SIG-M5 (cell line): ENCODE data around the gene KCNMB4.
"Not testable (repeated sequence)": the region's sequence is repeated elsewhere in the genome, so short reads cannot be mapped to it uniquely, and the experiment has no call there.

Experiments
- DNase-seq: peaks from one replicate; lab custom pipeline; 2025; lab: John Stamatoyannopoulos, UW

KCNMB4 gene

DNA sequence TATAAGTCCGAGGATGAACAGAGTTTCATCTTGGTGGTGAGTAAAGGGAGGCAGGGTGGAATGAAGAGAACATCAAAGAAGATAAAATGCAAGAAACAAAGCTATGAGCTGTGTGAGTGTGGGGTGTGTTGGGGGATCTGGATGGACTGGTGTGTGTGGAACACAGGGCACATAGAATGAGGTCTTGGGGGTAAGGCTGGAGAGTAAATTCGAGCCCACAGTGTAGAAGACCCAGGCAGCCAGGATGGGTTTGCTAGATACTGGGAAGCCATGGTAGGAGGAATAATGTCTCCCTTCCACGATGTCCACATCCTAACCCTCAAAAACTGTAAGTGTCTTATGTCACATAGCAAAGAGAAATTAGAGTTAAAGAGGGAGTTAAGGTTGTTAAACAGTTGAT is 6.8 kb downstream of the KCNMB4 start:
- no peak for DNase-seq

DNA sequence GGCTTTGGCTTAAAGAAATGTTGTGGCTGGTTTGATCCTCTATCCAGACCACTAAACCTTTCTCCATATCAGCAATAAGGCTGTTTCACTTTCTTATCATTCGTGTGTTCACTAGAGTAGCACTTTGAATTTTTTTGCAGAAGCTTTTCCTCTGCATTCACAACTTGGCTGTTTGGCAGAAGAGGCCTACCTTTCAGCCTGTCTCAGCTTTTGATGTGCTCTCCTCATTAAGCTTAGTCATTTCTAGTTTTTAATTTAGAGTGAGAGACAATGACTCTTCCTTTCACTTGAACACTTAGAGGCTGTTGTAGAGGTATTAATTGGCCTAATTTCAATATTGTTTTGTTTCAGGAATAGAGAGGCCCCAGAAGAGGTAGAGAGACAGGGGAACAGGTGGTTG is 13.8 kb downstream of the KCNMB4 start:
- DNase-seq, result no peak

DNA sequence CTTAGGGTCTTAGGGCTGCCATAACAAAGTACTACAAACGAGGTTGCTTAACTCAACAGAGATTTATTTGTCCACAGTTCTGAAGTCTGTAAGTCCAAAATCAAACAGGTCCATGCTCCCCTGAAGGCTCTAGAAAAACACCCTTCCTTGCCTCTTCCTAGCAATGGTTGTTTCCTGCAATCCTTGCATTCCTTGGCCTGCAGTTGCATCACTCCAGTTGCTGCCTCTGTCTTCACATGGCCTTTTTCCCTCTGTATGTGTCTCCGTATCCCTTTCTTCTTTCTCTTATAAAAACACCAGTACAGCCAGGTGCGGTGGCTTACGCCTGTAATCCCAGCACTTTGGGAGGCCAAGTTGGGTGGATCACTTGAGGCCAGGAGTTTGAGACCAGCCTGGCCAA is 17.4 kb downstream of the KCNMB4 start:
- no peak for DNase-seq

DNA sequence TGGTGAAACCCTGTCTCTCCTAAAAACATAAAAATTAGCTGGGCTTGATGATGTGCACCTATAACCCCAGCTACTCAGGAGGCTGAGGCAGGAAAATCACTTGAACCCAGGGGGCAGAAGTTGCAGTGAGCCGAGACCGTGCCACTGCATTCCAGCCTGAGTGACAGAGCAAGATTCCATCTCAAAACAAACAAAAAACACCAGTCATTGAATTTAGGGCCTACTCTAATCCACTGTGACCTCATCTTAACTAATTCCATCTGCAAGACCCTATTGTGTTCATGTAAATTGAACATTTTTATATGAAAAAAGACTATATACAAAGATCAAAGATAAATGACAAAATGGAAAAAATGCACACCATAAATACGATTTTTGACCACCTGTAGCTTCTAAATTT is 17.8 kb downstream of the KCNMB4 start:
- no peak for DNase-seq

DNA sequence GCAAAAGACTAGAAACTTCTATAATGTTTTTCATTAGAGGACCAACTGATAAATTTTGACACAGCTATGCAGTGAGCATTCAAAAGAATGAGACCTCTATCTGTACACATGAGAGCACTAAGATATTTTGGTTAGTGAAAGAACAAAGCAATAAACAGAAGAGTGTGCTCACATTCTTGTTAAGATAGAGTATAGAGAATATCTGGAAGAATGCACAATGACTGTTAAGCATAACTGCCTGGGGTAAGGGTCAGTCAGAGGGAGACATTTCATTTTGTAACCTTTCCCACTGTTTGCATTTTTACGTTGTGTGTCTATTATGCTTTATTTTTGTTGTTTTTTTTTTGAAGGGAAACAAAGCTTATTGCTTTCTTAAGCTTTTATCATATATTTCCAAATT is 20.7 kb downstream of the KCNMB4 start:
- DNase-seq, result no peak

DNA sequence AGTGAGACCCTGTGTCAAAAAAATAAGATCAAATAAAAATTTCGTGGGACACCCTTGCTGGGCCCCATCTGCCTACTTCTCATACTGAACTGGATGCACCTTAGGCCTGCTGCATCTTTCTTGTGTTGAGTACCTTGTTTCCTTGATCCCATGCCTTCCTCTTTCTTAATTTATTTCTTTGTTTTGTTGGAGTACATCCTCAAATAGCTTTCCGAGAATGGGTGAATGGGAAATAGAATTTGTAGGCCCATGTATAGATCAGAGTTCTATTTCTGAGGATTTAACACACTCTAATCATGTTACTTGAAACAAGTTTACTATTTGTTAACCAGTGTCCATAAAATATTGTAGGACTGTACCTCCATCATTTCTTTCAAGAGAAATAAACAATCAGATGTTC is 23.6 kb downstream of the KCNMB4 start:
- DNase-seq, result no peak

DNA sequence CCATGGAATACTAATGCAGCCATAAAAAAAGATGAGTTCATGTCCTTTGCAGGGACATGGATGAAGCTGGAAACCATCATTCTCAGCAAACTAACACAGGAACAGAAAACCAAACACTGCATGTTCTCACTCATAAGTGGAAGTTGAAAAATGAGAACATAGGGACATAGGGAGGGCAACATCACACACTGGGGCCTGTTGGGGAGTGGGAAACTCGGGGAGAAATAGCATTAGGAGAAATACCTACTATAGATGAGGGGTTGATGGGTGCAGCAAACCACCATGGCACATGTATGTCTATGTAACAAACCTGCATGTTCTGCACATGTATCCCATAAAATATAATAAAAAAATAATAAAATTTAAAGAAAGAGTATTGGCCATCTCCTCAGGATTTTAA is 26.5 kb downstream of the KCNMB4 start:
- not testable (repeated sequence) for DNase-seq

DNA sequence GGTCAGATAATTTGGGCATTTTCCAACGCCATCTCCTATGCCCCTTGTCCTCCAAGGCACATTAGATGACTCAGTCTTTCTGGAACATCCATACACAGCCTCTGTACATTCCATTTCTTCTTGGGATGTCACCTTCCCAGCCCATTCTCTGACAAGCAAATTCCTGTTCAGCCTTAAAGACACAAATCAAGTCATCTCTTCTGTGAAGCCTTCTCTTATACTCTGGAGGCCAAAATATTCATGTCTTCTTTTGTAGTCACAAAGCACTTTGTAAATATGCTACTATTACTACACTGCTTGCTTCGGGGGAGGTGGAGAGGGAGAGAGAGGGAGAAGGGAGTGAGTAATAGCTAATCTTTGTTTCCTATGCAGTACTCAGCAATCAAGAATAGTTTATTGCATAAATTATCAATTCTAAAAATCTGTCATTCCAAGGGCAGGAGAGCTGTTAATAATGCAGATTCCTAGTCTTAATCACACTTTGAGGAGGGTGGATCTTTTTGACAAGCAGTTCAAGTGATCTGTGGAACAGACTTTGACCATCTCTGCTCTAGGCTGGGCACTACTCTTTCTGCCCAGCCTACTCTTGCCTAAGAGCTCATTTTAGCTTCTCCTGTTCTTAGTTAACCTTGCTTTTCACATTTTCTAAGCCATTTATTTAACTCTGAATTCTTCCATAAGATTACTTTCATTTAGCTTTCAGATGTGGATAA is 27.9 kb downstream of the KCNMB4 start:
- DNase-seq, result no peak

DNA sequence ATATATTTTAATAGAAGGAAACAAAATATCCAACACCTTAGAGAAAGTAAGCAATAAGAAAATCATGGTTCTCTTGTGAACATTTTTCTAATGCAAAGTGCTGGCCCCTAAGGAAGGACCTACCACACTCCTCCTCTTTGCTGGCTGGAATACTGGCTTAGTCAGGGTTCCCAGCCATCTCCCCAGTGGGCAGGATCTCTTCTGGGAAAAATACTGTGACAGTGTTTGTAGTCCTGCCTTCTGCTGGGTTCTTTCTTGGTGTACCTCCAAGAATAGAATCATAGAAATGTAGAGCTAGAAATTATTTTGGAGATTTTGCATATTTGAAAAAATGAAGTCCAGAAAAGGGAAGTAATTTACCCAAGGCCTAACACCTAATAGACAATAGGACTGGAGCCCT is 31.9 kb downstream of the KCNMB4 start:
- DNase-seq, result no peak

DNA sequence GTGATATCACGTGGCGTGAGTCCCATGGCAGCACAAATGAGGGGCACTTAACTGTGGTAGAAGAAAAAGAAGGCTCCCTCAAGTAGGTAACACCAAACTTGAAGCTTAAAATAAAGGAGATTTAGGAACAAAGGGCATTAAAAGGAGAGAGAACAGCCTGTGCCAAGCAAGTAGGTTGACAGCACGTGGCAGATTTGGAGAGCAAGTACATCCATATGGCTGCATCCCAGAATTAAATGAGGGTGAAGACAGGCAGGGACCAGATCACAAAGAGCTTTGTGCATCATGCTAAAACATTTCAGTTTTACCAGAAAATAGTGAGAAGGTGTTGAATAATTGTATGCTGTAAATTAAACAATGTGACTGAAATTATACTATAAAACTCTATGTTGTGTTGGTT is 32.8 kb downstream of the KCNMB4 start:
- no peak for DNase-seq

DNA sequence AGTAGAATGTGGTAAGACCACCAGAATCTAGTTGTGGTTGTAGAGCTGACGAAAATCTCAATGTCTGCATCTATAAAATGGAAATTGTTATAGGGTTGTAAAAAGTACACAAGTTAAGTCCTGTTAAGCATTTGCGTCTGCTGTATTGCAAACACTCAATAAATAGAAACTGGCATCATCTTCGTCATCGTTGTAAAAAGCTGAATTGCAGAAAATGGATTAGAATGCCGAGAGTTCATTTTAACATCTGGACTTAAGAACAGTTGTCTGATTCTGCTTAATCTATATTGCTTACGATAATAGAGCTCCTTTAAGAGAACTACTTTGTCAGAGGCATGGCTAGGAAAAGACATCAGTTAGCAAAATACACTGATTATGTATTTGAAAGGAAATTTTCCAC is 33.2 kb downstream of the KCNMB4 start:
- DNase-seq, result no peak

DNA sequence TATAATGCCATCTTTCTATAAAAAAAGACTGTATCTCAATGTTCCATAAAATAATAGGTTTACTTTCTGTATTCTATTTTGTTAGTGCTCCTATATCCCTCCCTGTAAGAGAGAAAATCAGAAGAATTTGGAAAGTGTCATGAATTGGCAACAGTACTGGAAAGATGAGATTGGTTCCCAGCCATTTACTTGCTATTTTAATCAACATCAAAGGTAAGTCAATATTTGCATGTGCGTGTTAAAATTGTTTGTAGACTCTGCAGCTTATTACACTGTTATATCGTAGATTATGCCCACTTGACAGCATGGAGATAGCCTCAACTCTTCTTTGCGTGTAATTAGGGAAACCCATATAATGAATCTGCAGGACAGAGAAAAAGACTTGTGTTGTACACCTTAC is 34.0 kb downstream of the KCNMB4 start:
- DNase-seq, result no peak

DNA sequence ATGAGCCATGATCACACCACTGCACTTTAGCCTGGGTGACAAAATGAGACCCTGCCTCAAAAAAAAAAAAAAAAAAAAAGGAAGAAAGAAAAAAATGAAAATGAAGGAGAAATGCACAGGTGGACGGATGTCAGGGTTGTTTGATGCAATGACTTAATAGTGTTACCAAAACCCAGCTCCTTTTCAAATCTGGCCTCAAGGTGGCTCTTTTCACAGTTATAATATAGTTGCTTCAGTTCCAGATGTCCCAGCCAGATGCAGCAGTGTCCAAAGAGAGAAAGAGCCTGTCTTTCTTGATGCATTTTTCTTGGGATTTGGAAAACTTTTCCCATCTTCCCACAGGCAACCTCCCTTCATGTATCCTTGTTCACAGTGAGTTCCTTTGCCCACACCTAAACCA is 36.5 kb downstream of the KCNMB4 start:
- DNase-seq, result no peak

DNA sequence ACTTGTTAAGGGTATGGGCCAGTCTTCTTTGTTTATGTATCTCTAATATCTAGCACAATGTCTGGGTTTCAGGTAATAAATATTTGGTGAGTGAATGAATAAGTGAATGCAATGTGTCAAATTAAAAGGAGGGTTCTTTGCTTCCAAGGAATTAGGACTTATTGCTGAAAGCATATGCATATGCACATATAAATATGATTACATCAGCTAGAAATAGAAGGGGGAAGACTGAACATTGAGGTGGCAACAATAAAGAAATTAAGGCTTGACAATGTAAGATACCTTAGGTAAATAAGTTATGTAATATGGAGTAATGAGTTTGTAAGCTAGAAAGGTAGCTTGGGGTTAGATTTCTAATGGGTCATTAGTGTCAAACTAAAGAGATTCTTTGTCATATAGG is 37.7 kb downstream of the KCNMB4 start:
- DNase-seq, result no peak

DNA sequence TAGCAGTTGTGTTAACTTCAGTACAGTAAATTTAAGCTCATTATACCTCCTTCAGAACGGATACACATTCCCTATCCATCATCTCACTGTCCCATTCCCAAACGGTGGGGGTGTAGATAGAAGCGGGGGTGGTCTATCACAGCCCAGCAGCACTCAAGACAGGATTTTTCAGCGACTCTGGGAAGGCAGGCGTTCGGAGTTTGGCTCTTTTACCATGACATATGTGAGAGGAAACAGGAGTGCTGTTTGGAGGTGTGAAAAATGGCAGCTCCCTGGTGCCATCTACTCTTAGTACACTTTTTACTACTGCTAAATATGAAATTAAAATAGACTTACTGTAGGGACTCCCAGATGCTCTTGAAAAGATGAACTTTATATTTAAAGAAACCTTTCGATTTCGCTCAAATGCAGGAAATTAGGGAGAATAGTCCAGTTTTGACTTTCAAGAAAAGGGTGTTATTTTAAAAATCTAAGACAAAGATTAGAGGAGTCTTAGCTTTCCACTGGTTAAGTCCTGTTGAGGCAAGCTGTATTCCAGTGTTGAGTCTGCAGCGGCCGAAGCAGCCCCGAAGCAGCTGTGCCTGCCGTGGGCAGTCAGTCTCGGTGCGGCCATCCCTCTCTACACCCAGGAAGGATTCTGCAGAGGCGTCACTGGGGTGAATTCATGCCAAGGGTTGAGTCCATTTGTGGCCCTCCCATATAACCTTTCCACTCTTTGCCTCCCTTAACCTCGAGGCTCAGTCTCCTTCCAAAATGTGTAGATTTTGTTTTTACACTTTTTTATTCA is 42.1 kb downstream of the KCNMB4 start:
- no peak for DNase-seq

DNA sequence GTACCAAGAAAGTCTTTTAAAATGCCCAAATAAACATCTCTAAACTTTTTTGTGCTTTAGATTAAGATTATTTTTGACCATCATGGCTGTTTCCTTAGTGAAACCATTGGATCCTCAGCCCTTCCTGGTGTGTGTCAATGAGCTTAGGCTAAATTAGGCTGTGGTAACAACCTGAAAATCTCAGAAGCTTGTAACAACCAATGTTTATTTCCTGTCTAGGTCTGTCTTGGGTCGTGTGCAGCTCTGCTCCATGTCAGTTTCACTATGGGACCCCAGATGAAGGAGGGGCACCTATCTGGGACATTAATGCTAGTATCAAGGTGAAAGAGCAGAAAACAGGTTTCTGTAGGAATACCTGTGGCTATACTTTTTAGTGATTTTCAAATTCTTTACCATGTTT is 49.9 kb downstream of the KCNMB4 start:
- DNase-seq, result no peak

DNA sequence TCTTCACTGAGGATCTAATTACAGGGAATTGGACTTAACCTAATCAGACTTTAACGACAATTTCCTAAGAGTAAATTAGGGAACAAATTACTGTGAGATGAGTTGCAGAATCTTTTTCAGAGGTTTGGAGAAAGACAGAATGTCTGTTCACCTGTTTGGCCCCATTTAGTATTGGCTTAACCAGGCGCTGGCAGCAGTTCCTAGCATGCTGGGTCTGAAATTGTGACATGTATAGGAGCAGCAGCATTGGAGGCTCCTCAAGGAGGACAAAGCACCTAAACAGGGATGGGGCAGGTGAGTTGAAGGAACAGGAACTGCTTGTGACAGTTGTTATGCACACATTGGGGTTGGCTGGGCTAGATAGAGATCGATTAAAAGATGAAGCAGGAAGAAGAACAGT is 51.0 kb downstream of the KCNMB4 start:
- DNase-seq, result no peak

DNA sequence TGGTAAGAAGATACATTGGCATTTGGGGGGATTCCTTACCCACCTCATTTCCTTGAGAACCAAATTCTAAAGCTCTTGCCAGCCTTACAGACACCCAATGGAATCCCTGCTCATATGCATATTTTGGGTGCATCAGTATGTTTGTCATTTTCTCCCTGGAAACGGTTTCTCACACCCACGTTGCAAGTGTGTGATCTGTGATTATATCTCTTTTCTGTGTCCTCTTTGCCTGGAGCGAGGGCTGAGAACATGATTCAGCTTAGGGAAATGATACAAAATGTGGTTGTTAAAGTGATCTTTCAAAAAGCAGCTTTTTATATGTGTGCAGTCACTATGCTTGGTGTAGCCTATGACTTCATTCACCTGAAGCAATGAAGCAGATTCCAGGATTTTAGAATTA is 52.0 kb downstream of the KCNMB4 start:
- no peak for DNase-seq

DNA sequence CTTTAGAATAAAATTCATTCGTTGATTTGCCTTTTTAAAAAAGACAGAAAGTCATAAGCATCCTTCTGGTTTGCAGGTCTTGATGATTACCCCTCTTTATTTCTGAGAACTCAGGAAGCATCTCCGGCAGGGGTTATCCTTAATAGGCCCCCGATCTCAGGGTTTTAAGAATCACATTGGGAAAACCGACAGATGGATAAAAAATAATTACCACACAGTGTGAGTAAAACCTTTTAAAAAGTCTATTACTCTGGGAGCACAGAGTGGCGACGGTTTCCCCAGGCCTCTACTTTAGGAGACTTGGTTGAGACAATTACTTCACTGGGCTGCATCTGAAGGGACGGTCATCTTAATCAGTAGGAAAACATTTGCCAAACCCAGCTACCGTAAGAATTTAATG is 56.5 kb downstream of the KCNMB4 start:
- DNase-seq, result no peak

DNA sequence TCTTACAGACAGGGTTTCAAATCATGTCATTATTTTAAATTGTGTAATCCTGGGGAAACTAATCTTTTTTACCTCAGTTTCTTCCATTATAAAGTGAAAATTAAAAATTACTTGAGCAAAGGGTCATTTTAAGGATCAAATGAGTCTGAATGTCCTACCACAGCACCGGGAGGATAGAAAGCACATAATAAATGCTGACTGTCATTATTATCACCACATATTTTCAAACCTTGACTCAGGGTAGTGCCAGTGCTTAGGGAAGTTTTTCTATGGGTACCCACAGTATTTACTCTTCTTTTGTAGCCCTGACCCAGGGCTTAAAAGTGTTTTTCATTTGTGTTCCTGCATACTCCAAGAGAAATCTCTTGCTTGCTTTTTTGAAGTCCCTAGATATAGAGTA is 60.5 kb downstream of the KCNMB4 start:
- DNase-seq, result no peak

DNA sequence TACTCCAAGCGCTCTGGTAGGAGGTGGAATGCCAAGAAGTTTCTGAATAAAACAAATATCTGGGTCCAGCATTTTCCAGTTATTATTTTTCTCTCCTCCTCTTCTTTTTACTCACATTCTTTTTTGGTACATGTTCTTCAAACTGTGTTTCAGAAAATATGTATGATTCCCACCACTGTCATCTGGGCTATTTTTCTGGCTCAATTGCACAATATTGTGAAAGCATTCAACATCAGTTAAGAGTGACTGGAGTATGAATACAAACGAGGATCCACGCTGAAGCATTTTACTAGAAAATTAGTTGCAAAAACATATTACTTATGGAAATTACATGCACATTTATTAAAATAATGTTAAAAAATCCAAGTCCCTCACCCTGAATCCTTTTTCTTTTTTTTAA is 61.5 kb downstream of the KCNMB4 start:
- no peak for DNase-seq

DNA sequence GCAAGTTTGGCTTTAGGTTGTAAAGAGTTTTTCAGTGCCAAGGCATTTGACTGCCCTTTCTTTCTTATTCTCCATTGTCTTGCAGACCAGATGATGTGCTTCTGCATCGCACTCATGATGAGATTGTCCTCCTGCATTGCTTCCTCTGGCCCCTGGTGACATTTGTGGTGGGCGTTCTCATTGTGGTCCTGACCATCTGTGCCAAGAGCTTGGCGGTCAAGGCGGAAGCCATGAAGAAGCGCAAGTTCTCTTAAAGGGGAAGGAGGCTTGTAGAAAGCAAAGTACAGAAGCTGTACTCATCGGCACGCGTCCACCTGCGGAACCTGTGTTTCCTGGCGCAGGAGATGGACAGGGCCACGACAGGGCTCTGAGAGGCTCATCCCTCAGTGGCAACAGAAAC is 64.3 kb downstream of the KCNMB4 start:
- DNase-seq, result no peak

DNA sequence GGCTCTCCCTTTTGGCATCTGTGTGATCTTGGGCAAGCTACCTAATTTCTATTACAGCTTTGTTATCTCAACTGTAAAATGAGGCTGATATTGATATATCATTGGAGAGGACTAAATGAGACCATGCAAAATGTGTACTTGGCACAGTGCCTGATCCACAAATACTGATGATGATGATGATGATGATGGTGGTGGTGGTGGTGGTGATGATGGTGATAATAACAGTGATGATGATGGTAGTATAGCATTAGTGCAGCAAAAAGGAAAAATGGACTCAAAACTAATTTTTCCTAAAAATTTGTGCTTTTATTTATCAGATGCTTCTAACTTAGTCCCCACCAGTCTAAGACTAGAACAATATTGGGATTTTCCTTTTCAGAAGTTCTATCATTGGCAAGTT is 70.7 kb downstream of the KCNMB4 start:
- DNase-seq, result no peak
